ENCODE data around the gene CASKIN1.

CASKIN1 gene

DNA sequence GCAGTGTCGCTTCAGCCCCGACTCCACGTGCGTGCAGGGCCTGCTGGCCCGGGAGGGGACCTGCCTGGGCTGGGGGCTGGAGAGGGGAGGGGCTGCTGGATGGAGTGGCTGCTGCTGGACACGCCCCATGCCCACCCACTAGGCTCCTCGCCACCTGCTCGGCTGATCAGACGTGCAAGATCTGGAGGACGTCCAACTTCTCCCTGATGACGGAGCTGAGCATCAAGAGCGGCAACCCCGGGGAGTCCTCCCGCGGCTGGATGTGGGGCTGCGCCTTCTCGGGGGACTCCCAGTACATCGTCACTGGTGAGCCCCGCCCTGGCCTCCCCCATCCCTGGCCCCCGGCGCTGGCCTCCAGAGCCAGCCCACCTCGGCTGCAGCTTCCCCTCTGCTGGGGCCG is 11.9 kb upstream of the CASKIN1 start:
- no peak for DNase-seq
- no peak overlapping the region for H3K27ac ChIP-seq (ENCODE audit: low read depth, low read length)
- H2AK5ac ChIP-seq (ENCODE audit: low read length) = no peak overlapping the region
- H2BK5ac ChIP-seq (ENCODE audit: low read depth, low read length, poor library complexity) = no peak overlapping the region
- H3K23ac ChIP-seq (ENCODE audit: low read length) = no peak overlapping the region
- no peak overlapping the region for H2BK120ac ChIP-seq (ENCODE audit: insufficient read depth, low read length, poor library complexity)
- H3K4me3 ChIP-seq (ENCODE audit: low read depth, low read length) = no peak overlapping the region
- no peak overlapping the region for H3K18ac ChIP-seq (ENCODE audit: low read length)
- no peak overlapping the region for H2AFZ ChIP-seq (ENCODE audit: insufficient read depth, low read length, poor library complexity)
- H3K4me2 ChIP-seq (ENCODE audit: low read length) = no peak overlapping the region
- H3K79me2 ChIP-seq (ENCODE audit: control insufficient read depth, insufficient read depth, low read length, poor library complexity) = peaks cover 9% of the 10 kb centered on the region
- no CpG with 5 or more reads among the region's 23 CpGs for WGBS (ENCODE audit: extremely low coverage, insufficient coverage, insufficient read length)
- H3K4ac ChIP-seq (ENCODE audit: low read depth, low read length) = no peak overlapping the region
- no peaks in the 10 kb centered on the region for H3K9me3 ChIP-seq (ENCODE audit: insufficient read depth, low read depth, low read length)
- no peak overlapping the region for H3K9ac ChIP-seq (ENCODE audit: low read length)
- H3K14ac ChIP-seq (ENCODE audit: low read length) = no peak overlapping the region
- no peak overlapping the region for H4K12ac ChIP-seq (ENCODE audit: low read depth, low read length)
- H3K4me1 ChIP-seq (ENCODE audit: control insufficient read depth in 1 of 2, insufficient read depth in 2 of 2, low read length in 2 of 2) = peaks cover 34 to 38% of the 10 kb centered on the region in 2 experiments
- no peak overlapping the region for H4K8ac ChIP-seq (ENCODE audit: low read depth, low read length)
- H4K91ac ChIP-seq (ENCODE audit: low read depth, low read length) = no peak overlapping the region
- no peaks in the 10 kb centered on the region for H3K27me3 ChIP-seq (ENCODE audit: insufficient read depth, low read length)
- H2BK12ac ChIP-seq (ENCODE audit: low read length) = no peak overlapping the region
- H3K36me3 ChIP-seq (ENCODE audit: control insufficient read depth in 1 of 2, insufficient read depth in 2 of 2, low read length in 2 of 2) = peaks cover 49 to 50% of the 10 kb centered on the region in 2 experiments
- H3K79me1 ChIP-seq (ENCODE audit: low read length) = peaks cover 15% of the 10 kb centered on the region

DNA sequence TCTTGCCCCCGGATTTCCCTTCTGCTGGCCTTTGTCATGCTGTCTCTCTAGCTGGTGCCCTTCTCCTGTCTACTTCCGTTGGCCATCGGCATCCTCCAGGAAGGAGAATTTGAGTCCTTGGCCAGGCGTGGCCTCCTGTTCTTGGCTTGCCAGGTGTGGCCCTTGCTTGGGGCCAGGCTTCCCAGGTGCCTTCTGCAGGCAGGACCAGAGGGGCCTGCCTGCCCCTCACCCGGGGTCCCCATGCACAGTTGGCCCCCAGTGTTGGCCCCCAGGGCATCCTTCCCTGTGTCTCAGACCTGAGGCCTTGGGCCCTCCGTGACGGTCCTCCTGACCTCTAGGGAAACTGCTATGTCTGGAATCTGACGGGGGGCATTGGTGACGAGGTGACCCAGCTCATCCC is 11.5 kb upstream of the CASKIN1 start:
- Histone ChIP-seq H3K14ac (ENCODE audit: low read length) (no peak overlapping the region), H3K27ac (ENCODE audit: low read depth, low read length) (no peak overlapping the region), H3K4me1 (ENCODE audit: control insufficient read depth in 1 of 2, insufficient read depth in 2 of 2, low read length in 2 of 2) (peaks cover 30 to 34% of the 10 kb centered on the region in 2 experiments), H4K12ac (ENCODE audit: low read depth, low read length) (no peak overlapping the region), H4K91ac (ENCODE audit: low read depth, low read length) (no peak overlapping the region), H4K8ac (ENCODE audit: low read depth, low read length) (no peak overlapping the region), H3K9me3 (ENCODE audit: insufficient read depth, low read depth, low read length) (no peaks in the 10 kb centered on the region), H2BK12ac (ENCODE audit: low read length) (no peak overlapping the region), H2AFZ (ENCODE audit: insufficient read depth, low read length, poor library complexity) (no peak overlapping the region), H2AK5ac (ENCODE audit: low read length) (no peak overlapping the region), H3K23ac (ENCODE audit: low read length) (no peak overlapping the region), H2BK120ac (ENCODE audit: insufficient read depth, low read length, poor library complexity) (no peak overlapping the region), H3K9ac (ENCODE audit: low read length) (no peak overlapping the region), H3K79me2 (ENCODE audit: control insufficient read depth, insufficient read depth, low read length, poor library complexity) (peaks cover 8% of the 10 kb centered on the region), H2BK5ac (ENCODE audit: low read depth, low read length, poor library complexity) (no peak overlapping the region), H3K79me1 (ENCODE audit: low read length) (peaks cover 15% of the 10 kb centered on the region), H3K4ac (ENCODE audit: low read depth, low read length) (no peak overlapping the region), H3K4me3 (ENCODE audit: low read depth, low read length) (no peak overlapping the region), H3K18ac (ENCODE audit: low read length) (no peak overlapping the region), H3K4me2 (ENCODE audit: low read length) (no peak overlapping the region), H3K27me3 (ENCODE audit: insufficient read depth, low read length) (no peaks in the 10 kb centered on the region), H3K36me3 (ENCODE audit: control insufficient read depth in 1 of 2, insufficient read depth in 2 of 2, low read length in 2 of 2) (peaks cover 47% of the 10 kb centered on the region in 2 experiments)
- WGBS (ENCODE audit: extremely low coverage, insufficient coverage, insufficient read length) = no CpG with 5 or more reads among the region's 9 CpGs
- DNase-seq = no peak

DNA sequence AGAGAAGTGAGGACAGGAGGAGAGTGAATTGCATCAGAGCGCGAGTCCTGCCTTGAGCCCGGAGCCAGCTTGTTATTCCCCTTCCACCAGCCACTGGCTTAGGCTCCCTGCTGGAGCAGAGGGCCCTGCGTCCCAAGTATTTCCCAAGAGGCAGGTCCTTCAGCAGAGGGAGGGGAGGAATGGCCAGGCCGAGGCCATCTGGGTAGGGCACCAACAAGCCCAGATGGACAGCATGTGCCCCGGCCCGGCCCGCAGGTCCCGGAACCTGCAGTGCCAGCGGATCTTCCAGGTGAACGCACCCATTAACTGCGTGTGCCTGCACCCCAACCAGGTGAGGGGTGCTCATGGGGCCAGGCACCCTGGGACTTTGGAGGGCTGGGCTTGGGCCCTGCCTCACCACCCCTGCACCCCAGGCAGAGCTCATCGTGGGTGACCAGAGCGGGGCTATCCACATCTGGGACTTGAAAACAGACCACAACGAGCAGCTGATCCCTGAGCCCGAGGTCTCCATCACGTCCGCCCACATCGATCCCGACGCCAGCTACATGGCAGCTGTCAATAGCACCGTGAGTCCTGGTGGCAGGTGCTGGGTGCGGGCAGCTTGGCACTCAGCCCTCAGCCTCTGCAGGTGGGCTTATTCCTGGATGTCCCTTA is 10.5 kb upstream of the CASKIN1 start:
- H2BK120ac ChIP-seq (ENCODE audit: insufficient read depth, low read length, poor library complexity) = no peak overlapping the region
- H3K18ac ChIP-seq (ENCODE audit: low read length) = no peak overlapping the region
- no peak overlapping the region for H3K4me2 ChIP-seq (ENCODE audit: low read length)
- no peak overlapping the region for H3K27ac ChIP-seq (ENCODE audit: low read depth, low read length)
- H4K12ac ChIP-seq (ENCODE audit: low read depth, low read length) = no peak overlapping the region
- peaks cover 8% of the 10 kb centered on the region for H3K79me2 ChIP-seq (ENCODE audit: control insufficient read depth, insufficient read depth, low read length, poor library complexity)
- no peak overlapping the region for H3K9ac ChIP-seq (ENCODE audit: low read length)
- H3K4ac ChIP-seq (ENCODE audit: low read depth, low read length) = no peak overlapping the region
- no CpG with 5 or more reads among the region's 23 CpGs for whole genome bisulfite sequencing (ENCODE audit: extremely low coverage, insufficient coverage, insufficient read length)
- H3K4me1 ChIP-seq (ENCODE audit: control insufficient read depth in 1 of 2, insufficient read depth in 2 of 2, low read length in 2 of 2) = peaks cover 20 to 27% of the 10 kb centered on the region in 2 experiments
- H3K9me3 ChIP-seq (ENCODE audit: insufficient read depth, low read depth, low read length) = no peaks in the 10 kb centered on the region
- H3K4me3 ChIP-seq (ENCODE audit: low read depth, low read length) = no peak overlapping the region
- no peak overlapping the region for H2AFZ ChIP-seq (ENCODE audit: insufficient read depth, low read length, poor library complexity)
- no peak overlapping the region for H4K91ac ChIP-seq (ENCODE audit: low read depth, low read length)
- no peak overlapping the region for H2BK12ac ChIP-seq (ENCODE audit: low read length)
- H2AK5ac ChIP-seq (ENCODE audit: low read length) = no peak overlapping the region
- no peak overlapping the region for H3K23ac ChIP-seq (ENCODE audit: low read length)
- H3K14ac ChIP-seq (ENCODE audit: low read length) = no peak overlapping the region
- H3K79me1 ChIP-seq (ENCODE audit: low read length) = peaks cover 15% of the 10 kb centered on the region
- no peak overlapping the region for H2BK5ac ChIP-seq (ENCODE audit: low read depth, low read length, poor library complexity)
- peaks cover 38% of the 10 kb centered on the region in 2 experiments for H3K36me3 ChIP-seq (ENCODE audit: control insufficient read depth in 1 of 2, insufficient read depth in 2 of 2, low read length in 2 of 2)
- H4K8ac ChIP-seq (ENCODE audit: low read depth, low read length) = no peak overlapping the region
- no peaks in the 10 kb centered on the region for H3K27me3 ChIP-seq (ENCODE audit: insufficient read depth, low read length)
- DNase-seq = no peak

DNA sequence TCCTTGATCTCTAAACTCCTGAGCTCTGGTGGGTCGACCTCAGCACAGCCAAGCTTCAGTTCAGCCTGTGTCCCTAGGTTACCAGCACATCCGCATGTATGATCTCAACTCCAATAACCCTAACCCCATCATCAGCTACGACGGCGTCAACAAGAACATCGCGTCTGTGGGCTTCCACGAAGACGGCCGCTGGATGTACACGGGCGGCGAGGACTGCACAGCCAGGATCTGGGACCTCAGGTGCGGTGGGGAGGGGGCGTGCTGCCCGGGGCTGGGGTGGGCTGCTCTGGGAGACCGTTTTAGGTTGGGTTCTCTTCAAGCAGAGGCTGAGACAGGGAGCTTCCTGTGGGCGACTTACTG is 10.0 kb upstream of the CASKIN1 start:
- no peak overlapping the region for H2BK5ac ChIP-seq (ENCODE audit: low read depth, low read length, poor library complexity)
- no peak overlapping the region for H3K27ac ChIP-seq (ENCODE audit: low read depth, low read length)
- H3K27me3 ChIP-seq (ENCODE audit: insufficient read depth, low read length) = no peaks in the 10 kb centered on the region
- peak overlapping the region; percentile 22 for H2AK5ac ChIP-seq (ENCODE audit: low read length)
- H4K91ac ChIP-seq (ENCODE audit: low read depth, low read length) = peak overlapping the region; percentile 52
- peak overlapping the region; percentile 38 for H3K14ac ChIP-seq (ENCODE audit: low read length)
- H2BK120ac ChIP-seq (ENCODE audit: insufficient read depth, low read length, poor library complexity) = no peak overlapping the region
- H4K12ac ChIP-seq (ENCODE audit: low read depth, low read length) = peak overlapping the region; percentile 46
- H2BK12ac ChIP-seq (ENCODE audit: low read length) = no peak overlapping the region
- H3K23ac ChIP-seq (ENCODE audit: low read length) = no peak overlapping the region
- H3K9me3 ChIP-seq (ENCODE audit: insufficient read depth, low read depth, low read length) = no peaks in the 10 kb centered on the region
- H3K36me3 ChIP-seq (ENCODE audit: control insufficient read depth in 1 of 2, insufficient read depth in 2 of 2, low read length in 2 of 2) = peaks cover 35% of the 10 kb centered on the region in 2 experiments
- peak overlapping the region; percentile 99 for H4K8ac ChIP-seq (ENCODE audit: low read depth, low read length)
- no peak overlapping the region for H3K4me3 ChIP-seq (ENCODE audit: low read depth, low read length)
- peak overlapping the region; percentile 68 for H2AFZ ChIP-seq (ENCODE audit: insufficient read depth, low read length, poor library complexity)
- no peak overlapping the region for H3K9ac ChIP-seq (ENCODE audit: low read length)
- H3K79me1 ChIP-seq (ENCODE audit: low read length) = peaks cover 15% of the 10 kb centered on the region
- peak overlapping the region; percentile 92 for H3K4me2 ChIP-seq (ENCODE audit: low read length)
- H3K18ac ChIP-seq (ENCODE audit: low read length) = no peak overlapping the region
- no peak for DNase-seq
- H3K4ac ChIP-seq (ENCODE audit: low read depth, low read length) = peak overlapping the region; percentile 46
- WGBS (ENCODE audit: extremely low coverage, insufficient coverage, insufficient read length) = no CpG with 5 or more reads among the region's 18 CpGs
- H3K4me1 ChIP-seq (ENCODE audit: control insufficient read depth in 1 of 2, insufficient read depth in 2 of 2, low read length in 2 of 2) = peaks cover 17 to 23% of the 10 kb centered on the region in 2 experiments
- peaks cover 8% of the 10 kb centered on the region for H3K79me2 ChIP-seq (ENCODE audit: control insufficient read depth, insufficient read depth, low read length, poor library complexity)
